Colon (tissue), 2 donors: Measurements from ENCODE around the gene HCN2.
"Not testable (repeated sequence)": the region's sequence is repeated elsewhere in the genome, so short reads cannot be mapped to it uniquely, and the experiment has no call there.

Source experiments
- FAIRE-seq: peaks from 2 replicates; lab custom pipeline; 2012; peaks lifted over from hg19 to GRCh38; lab: Jason Lieb, UNC
- donor health status: control.
- donor health status: control.

The HCN2 gene

DNA sequence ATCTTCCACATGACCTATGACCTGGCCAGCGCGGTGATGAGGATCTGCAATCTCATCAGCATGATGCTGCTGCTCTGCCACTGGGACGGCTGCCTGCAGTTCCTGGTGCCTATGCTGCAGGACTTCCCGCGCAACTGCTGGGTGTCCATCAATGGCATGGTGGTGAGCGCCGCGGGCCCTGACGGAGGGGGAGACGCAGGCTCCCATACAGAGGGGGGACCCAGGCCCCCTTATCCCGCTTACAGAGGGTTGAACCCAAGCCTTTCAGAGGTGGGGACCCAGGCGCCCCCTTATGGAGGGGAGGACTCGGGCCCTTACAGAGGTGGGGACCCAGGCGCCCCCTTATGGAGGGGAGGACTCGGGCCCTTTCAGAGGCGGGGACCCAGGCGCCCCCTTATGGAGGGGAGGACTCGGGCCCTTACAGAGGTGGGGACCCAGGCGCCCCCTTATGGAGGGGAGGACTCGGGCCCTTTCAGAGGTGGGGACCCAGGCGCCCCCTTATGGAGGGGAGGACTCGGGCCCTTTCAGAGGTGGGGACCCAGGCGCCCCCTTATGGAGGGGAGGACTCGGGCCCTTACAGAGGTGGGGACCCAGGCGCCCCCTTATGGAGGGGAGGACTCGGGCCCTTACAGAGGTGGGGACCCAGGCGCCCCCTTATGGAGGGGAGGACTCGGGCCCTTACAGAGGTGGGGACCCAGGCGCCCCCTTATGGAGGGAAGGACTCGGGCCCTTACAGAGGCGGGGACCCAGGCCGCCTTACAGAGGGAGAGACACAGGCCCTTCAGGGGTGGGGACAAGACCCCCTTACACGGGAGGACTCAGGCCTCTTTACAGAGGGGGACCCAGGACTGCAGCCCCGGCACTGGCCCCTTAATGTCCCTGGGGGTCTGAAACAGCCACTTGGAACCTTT is 15.6 kb downstream of the HCN2 start:
- not testable (repeated sequence) for FAIRE-seq

DNA sequence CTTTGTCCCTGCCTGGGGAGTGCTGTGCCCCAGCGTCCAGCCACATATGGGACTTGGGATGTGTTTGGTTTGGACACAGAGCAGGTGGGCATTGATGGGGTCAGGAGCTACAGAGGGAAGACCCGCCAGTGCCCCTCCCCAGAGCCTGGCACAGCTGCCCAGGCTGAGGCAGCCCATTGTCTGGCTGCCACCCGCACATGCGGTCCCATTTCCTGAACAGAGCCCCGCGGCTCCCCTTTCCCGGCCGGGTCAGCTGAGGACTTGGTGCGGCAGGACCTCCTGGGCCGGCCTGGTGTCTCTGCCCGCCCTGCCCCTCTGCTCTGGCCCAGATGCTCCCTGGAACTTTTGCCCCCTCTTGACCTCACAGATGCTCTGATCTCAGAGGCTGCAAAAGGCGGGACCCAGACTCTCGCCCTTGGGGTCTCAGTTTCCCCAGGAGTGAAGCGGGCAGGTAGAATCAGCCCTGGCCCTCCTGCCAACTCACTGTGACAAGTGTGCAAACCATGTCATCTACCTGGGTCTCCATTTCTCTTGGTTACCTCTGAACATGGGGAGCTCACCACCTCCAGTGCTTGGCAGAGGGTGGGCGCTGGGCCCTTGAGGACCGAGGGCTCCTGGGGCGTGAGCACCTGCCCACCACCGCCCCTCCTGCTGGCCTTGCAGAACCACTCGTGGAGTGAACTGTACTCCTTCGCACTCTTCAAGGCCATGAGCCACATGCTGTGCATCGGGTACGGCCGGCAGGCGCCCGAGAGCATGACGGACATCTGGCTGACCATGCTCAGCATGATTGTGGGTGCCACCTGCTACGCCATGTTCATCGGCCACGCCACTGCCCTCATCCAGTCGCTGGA is 17.8 kb downstream of the HCN2 start:
- no peak for FAIRE-seq

DNA sequence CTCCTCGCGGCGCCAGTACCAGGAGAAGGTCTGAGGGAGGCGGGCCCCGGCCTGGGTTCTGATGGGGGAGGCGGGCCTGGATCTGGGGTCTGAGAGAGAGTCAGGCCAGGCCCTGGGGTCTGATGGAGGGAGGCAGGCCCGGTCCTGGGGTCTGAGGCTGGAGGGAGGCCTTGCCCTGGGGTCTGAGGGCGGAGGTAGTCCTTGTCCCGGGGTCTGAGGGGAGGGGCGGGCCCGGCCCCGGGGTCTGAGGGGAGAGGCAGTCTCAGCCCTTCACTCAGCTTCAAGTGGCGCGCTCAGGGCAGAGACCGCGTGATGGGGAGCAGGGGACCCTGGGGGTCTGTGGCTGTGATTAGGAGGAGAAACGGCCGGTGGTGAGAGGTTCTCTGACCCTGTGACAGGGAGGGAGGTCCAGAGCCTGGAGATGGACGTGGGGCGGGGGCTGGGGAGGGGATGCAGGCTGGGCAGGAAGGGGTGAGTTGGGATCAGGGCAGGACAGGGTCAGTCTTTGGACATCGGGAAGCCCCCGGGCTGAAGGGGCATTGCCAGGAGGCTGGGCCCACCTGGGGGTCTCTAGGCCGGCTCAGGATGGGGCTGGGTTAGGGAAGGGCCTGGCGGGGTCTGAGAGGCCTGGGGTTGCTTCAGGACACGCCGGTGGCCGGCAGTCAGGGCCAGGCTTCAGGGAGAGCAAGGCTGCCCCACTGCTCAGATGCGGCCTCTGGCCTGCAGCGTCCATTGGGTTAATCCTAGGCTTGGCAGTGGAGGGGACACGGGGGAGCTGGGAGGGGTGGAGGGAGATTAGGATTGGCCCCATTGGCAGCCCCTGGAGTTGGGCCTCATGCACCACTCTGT is 18.7 kb downstream of the HCN2 start:
- no peak for FAIRE-seq

DNA sequence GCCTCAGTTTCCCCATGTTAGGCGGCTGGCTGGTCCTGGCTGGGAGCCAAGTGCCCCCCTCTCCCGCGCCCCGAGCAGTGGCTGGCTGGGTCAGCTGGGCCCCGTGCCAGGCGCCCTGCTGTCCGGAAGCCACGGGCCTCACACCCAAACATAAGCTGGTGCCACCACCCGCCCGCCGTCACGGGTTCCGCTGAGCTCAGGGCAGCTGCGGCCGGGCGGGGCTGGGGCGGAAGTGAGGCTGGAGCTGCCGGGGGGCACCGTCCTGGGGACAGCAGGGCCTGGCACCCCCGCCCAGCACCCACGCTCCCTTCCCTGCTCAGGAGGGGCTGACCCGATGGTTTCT is 19.3 kb downstream of the HCN2 start:
- no peak for FAIRE-seq

DNA sequence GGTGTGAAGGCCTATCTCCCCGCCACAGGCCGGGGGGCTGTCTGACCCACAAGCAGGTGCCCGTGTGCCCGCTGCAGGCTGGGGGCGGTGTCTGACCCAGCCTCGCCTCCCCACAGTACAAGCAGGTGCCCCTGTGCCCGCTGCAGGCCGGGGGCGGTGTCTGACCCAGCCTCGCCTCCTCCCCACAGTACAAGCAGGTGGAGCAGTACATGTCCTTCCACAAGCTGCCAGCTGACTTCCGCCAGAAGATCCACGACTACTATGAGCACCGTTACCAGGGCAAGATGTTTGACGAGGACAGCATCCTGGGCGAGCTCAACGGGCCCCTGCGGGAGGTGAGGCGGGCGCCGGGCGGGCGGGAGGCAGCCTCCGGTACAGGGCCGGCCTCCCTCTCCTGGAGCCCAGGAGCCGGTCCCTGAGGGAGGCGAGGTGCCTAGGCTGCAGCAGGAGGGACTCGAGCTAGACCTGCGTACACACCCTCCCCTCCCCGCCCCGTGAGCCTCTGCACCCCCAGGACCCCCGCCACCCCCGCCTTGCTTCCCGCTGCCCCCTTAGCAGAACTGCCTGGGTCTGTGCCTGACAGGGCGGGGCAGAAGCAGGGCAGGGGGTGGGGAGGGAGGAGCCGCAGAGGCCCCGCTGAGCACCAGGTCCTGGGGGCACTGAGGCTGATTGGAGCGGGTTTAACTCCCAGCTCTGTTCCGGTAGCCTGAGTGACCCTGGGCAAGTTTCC is 20.6 kb downstream of the HCN2 start:
- no peak for FAIRE-seq

DNA sequence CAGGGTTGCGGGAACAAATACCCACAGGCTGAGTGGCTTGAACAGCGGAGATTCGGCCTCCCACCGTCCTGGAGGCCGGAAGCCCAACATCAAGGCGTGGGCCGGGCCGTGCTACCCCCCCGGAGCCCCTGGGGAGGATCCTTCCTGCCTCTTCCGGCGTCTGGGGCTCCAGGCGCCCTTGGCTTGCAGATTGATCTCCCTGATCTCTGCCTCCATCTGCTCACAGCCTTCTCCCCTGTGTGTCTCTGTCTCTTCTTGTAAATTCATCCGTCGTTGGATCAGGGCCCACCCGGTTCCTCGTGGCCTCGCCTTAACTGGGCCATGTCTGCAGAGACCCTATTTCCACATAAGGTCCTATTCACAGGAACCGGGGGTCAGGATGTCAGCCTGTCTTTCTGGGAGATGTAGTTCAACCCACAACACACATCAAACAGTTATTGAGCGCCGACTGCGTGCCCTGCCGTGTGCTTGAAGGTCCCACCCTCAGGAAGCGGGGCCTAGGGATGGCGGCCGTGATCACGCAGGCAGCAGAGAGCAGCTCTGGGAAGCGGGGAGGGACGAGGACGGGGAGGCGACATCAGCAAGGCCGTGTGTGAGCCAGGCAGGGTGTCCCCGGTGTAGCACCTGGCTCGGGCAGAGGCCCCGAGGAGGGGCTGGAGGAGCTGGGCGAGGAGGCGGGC is 21.3 kb downstream of the HCN2 start:
- no peak for FAIRE-seq

GRCh38 chr19:611481-611868 is 21.8 kb downstream of the HCN2 start:
- no peak for FAIRE-seq

DNA sequence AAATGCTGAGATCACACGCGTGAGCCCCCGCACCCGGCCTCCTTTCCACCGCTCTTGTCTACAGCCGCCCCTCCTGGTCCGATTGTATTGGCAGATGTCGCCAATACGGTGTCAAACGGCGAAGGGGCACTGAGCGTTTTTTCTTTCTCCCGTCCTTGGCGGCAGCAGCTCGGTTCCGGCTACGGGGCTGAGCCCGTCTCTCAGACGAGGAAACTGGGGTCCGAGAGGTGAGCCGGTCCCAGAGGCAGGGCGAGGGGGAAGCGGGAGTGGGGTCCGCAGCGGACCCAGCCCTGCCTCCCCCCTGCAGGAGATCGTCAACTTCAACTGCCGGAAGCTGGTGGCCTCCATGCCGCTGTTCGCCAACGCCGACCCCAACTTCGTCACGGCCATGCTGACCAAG is 23.3 kb downstream of the HCN2 start:
- FAIRE-seq: no peak

- no peak for FAIRE-seq
These were observed 24.3 kb downstream of the HCN2 start for GRCh38 chr19:613732-614567.

- FAIRE-seq: no peak
These were observed 25.9 kb downstream of the HCN2 start for GRCh38 chr19:615619-616018.

DNA sequence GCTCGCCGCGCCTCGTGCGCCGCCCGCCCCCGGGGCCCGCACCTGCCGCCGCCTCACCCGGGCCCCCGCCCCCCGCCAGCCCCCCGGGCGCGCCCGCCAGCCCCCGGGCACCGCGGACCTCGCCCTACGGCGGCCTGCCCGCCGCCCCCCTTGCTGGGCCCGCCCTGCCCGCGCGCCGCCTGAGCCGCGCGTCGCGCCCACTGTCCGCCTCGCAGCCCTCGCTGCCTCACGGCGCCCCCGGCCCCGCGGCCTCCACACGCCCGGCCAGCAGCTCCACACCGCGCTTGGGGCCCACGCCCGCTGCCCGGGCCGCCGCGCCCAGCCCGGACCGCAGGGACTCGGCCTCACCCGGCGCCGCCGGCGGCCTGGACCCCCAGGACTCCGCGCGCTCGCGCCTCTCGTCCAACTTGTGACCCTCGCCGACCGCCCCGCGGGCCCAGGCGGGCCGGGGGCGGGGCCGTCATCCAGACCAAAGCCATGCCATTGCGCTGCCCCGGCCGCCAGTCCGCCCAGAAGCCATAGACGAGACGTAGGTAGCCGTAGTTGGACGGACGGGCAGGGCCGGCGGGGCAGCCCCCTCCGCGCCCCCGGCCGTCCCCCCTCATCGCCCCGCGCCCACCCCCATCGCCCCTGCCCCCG is 26.5 kb downstream of the HCN2 start:
- FAIRE-seq: no peak

GRCh38 chr19:616747-617526 is 27.3 kb downstream of the HCN2 start:
- FAIRE-seq: no peak

DNA sequence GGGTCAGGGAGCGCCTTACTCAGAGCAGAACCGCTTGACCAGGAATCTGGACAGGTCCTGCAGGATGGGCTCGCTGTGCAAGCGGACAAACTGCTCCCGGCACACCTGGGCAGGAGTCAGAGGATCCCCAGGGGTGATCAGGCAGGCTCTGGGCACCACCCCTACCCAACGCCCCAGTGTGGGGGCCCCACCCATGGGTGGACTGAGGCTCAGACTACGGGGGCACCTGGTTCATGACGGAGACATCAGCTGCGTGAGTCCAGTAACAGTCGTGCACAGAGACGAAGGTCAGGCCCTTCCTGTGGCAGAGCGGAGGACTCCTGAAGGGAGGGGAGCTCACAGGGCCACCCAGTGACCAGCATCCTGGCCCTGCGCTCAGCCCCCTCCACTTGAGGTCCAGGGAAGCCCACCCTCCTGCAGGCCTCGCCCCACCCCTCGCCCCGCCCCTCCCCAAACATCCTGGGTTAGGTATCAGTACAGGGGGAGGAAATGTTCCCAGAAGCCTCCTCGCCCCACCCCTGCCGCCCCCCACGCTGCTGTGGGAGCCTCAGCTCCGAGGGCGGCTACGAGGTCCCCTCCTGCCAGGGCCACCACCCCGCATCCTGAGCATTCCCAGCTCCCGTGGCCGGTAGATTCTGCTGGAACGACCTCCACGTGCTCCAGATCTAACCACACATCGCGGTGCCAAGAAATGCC is 28.0 kb downstream of the HCN2 start:
- no peak for FAIRE-seq

- no peak for FAIRE-seq
These were observed 28.6 kb downstream of the HCN2 start for GRCh38 chr19:618247-618619.

DNA sequence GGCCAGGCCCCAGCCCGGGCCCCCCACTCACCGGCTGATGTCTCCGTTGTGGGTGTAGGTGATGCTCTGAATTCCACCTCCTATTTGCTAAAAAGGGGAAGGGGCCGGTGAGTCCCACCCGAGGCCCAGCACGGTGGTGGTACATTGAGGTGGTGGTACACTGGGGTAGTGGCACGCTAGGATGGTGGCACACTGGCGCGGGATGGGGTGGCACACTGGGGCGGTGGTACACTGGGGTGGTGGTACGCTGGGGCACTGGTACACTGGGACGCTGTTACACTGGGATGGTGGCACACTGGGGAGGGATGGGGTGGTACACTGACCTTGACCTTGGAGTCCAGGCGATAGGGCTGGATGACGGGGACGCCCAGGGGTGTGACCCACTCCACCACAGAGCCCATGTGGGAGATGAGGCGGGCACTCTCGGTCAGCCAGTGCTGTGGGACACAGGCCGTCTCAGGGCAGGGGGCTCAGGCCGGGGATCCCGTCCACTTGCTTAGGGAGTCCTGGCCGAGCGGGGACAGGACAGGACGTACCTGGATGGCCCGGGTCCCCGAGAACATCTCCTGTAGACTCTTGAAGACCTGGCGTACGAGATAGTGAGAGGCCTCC is 29.1 kb downstream of the HCN2 start:
- no peak for FAIRE-seq

- no peak for FAIRE-seq
These were observed 29.8 kb downstream of the HCN2 start for GRCh38 chr19:619286-620002.

GRCh38 chr19:620166-620862 is 30.6 kb downstream of the HCN2 start:
- no peak for FAIRE-seq
